DOHH2 (cell line): ENCODE results near the gene TYROBP.

Experiments used
- EZH2phosphoT487 ChIP-seq: fragments of 200-600 bp; sonication (generic); IDR thresholded peaks from 2 replicates; pipeline ENCODE4 v1.6.1; 2017; ENCODE audit warnings: borderline replicate concordance, mild to moderate bottlenecking, antibody characterized with exemption, low read length, moderate library complexity, mixed read lengths
- TF ChIP-seq, protein P1 (sequence below): fragments of 200-600 bp; sonication (generic); IDR thresholded peaks from one replicate; pipeline ENCODE4 v1.5.1; 2014; ENCODE audit warnings: antibody characterized with exemption, mild to moderate bottlenecking, low read depth, low read length; ENCODE audit not compliant: poor library complexity, severe bottlenecking

DNA sequence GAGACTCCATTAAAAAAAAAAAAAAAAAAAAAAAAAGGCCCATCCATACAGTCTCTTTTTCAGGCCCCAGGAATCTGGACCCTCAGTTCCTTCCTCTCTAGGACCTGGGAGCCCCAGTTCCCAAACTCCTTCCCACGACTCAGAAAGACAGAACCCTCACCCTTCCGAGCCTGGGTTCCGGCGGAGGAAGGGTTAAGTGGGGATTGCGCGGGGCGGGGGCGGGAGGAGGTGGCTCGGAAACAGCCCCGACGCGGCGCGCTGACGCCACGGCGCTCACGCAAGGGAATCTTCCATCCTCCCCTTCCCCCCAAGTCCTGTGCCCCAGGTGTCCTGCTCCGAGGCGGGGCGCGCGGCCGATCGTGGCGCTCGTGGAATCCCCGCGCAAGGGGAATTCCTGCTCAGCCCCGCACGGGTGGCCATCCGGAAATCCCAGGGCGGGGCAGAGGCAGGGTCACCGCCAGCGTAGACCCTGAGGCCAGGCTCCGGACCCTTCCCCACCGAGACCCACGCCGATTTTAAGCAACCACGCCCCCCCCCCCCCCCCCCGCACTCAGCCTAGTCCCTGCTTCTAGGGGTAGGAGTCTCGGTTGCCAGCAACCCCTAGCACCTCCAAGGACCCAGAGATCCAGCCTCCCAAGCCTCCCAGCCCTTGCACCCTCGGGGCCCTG, 8.4 kb downstream of the TYROBP start:
- TF ChIP-seq, protein P1, sequence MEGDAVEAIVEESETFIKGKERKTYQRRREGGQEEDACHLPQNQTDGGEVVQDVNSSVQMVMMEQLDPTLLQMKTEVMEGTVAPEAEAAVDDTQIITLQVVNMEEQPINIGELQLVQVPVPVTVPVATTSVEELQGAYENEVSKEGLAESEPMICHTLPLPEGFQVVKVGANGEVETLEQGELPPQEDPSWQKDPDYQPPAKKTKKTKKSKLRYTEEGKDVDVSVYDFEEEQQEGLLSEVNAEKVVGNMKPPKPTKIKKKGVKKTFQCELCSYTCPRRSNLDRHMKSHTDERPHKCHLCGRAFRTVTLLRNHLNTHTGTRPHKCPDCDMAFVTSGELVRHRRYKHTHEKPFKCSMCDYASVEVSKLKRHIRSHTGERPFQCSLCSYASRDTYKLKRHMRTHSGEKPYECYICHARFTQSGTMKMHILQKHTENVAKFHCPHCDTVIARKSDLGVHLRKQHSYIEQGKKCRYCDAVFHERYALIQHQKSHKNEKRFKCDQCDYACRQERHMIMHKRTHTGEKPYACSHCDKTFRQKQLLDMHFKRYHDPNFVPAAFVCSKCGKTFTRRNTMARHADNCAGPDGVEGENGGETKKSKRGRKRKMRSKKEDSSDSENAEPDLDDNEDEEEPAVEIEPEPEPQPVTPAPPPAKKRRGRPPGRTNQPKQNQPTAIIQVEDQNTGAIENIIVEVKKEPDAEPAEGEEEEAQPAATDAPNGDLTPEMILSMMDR = no peak
- no peak for TF ChIP-seq EZH2phosphoT487
